KMS-11 (cell line): Measurements from ENCODE around the gene HCFC1.

Experiments used
- H2AFZ ChIP-seq: fragments of 200-600 bp; sonication (generic); 2 replicates; pipeline ENCODE4 v1.6.1; 2016; ENCODE audit warnings: antibody characterized with exemption, mixed run types, low read depth
- H3K27ac ChIP-seq: fragments of 200-600 bp; sonication (generic); 2 replicates; pipeline ENCODE4 v1.6.1; 2016; ENCODE audit warnings: mild to moderate bottlenecking, mixed run types
- H3K27me3 ChIP-seq: fragments of 200-600 bp; sonication (generic); 2 replicates; pipeline ENCODE4 v1.6.1; 2017; ENCODE audit warnings: mild to moderate bottlenecking, low read depth, mixed run types, moderate library complexity; ENCODE audit not compliant: insufficient read depth
- H3K36me3 ChIP-seq: fragments of 200-600 bp; sonication (generic); 2 replicates; pipeline ENCODE4 v1.6.1; 2017; ENCODE audit warnings: mild to moderate bottlenecking, mixed run types; ENCODE audit not compliant: insufficient read depth
- H3K4me1 ChIP-seq: fragments of 200-600 bp; sonication (generic); 2 replicates; pipeline ENCODE4 v1.6.1; 2016; ENCODE audit warnings: mild to moderate bottlenecking, low read depth, mixed run types; ENCODE audit not compliant: poor library complexity, severe bottlenecking
- H3K4me2 ChIP-seq: fragments of 200-600 bp; sonication (generic); 2 replicates; pipeline ENCODE4 v1.7.0; 2016; ENCODE audit warnings: mild to moderate bottlenecking, mixed run types
- H3K4me3 ChIP-seq: fragments of 200-600 bp; sonication (generic); IDR thresholded peaks from 2 replicates; pipeline ENCODE4 v1.6.1; 2017; ENCODE audit warnings: low read depth, low read length, mixed read lengths; ENCODE audit not compliant: insufficient read depth
- H3K79me2 ChIP-seq: fragments of 200-600 bp; sonication (generic); 2 replicates; pipeline ENCODE4 v1.6.1; 2016; ENCODE audit warnings: low read depth, mixed run types; ENCODE audit not compliant: insufficient read depth
- H3K9ac ChIP-seq: fragments of 200-600 bp; sonication (generic); 2 replicates; pipeline ENCODE4 v1.6.1; 2016; ENCODE audit warnings: mild to moderate bottlenecking, mixed run types
- H4K20me1 ChIP-seq: fragments of 200-600 bp; sonication (generic); 2 replicates; pipeline ENCODE4 v1.6.1; 2016; ENCODE audit warnings: mild to moderate bottlenecking, mixed run types; ENCODE audit not compliant: insufficient read depth
- CTCF ChIP-seq: fragments of 200-600 bp; sonication (generic); conservative IDR thresholded peaks from 2 replicates; pipeline ENCODE4 v1.6.1; 2017; ENCODE audit warnings: low read depth, mild to moderate bottlenecking, antibody characterized with exemption, low read length, moderate library complexity, mixed read lengths

Gene HCFC1

GRCh38 chrX:154015581-154016264 is 44.1 kb upstream of the HCFC1 start:
- Histone ChIP-seq H3K9ac (no peak overlapping the region), H3K4me1 (peaks cover 23% of the 10 kb centered on the region), H3K79me2 (peaks cover 36% of the 10 kb centered on the region), H4K20me1 (no peaks in the 10 kb centered on the region), H3K4me2 (no peak overlapping the region), H3K27me3 (no peaks in the 10 kb centered on the region), H2AFZ (no peak overlapping the region), H3K27ac (no peak overlapping the region), H3K36me3 (0 out of 2 replicates have a peak, but pooled peaks cover 5% of the 10 kb centered on the region), H3K4me3 (no peak overlapping the region)
- no peak for TF ChIP-seq CTCF

GRCh38 chrX:154014429-154015380 is 43.1 kb upstream of the HCFC1 start:
- 0 out of 2 replicates have a peak, but pooled peaks cover 5% of the 10 kb centered on the region for H3K36me3 ChIP-seq
- no peaks in the 10 kb centered on the region for H4K20me1 ChIP-seq
- TF ChIP-seq CTCF: no peak
- peaks cover 33% of the 10 kb centered on the region for H3K4me1 ChIP-seq
- peaks cover 36% of the 10 kb centered on the region for H3K79me2 ChIP-seq
- no peak overlapping the region for H3K9ac ChIP-seq
- H3K27me3 ChIP-seq: no peaks in the 10 kb centered on the region
- no peak overlapping the region for H3K4me2 ChIP-seq
- H3K4me3 ChIP-seq: no peak overlapping the region
- H3K27ac ChIP-seq: no peak overlapping the region
- no peak overlapping the region for H2AFZ ChIP-seq

GRCh38 chrX:154013614-154014360 is 42.2 kb upstream of the HCFC1 start:
- Histone ChIP-seq H3K27me3 (no peaks in the 10 kb centered on the region), H3K4me1 (peaks cover 42% of the 10 kb centered on the region)
- TF ChIP-seq CTCF: peak; percentile 88

GRCh38 chrX:154013001-154013421 is 41.4 kb upstream of the HCFC1 start:
- 0 out of 2 replicates have a peak, but pooled peaks cover 5% of the 10 kb centered on the region for H3K36me3 ChIP-seq
- no peak overlapping the region for H3K4me3 ChIP-seq
- H3K27me3 ChIP-seq: no peaks in the 10 kb centered on the region
- no peaks in the 10 kb centered on the region for H4K20me1 ChIP-seq
- no peak for TF ChIP-seq CTCF
- no peak overlapping the region for H3K4me2 ChIP-seq
- peaks cover 21% of the 10 kb centered on the region for H3K79me2 ChIP-seq
- H2AFZ ChIP-seq: no peak overlapping the region
- H3K9ac ChIP-seq: no peak overlapping the region
- H3K27ac ChIP-seq: no peak overlapping the region
- H3K4me1 ChIP-seq: peaks cover 50% of the 10 kb centered on the region

More at GRCh38 chrX:154013614-154014360, 42.2 kb upstream of the HCFC1 start:
- H3K9ac ChIP-seq: no peak overlapping the region
- no peak overlapping the region for H2AFZ ChIP-seq
- H3K4me3 ChIP-seq: no peak overlapping the region
- no peaks in the 10 kb centered on the region for H4K20me1 ChIP-seq
- H3K4me2 ChIP-seq: no peak overlapping the region
- peaks cover 29% of the 10 kb centered on the region for H3K79me2 ChIP-seq
- 0 out of 2 replicates have a peak, but pooled peaks cover 5% of the 10 kb centered on the region for H3K36me3 ChIP-seq
- H3K27ac ChIP-seq: no peak overlapping the region
